NCI-H2029 (cell line): Measurements from ENCODE around the gene DOC2A.
A peak's percentile ranks its signal among the peaks of the same experiment; 100 is the strongest.
"Not testable (repeated sequence)": the region's sequence is repeated elsewhere in the genome, so short reads cannot be mapped to it uniquely, and the experiment has no call there.

Experiments
- DNase-seq: peaks from one replicate; lab custom pipeline; 2025; lab: John Stamatoyannopoulos, UW

DOC2A gene

GRCh38 chr16:29972992-29973383 is 37.8 kb downstream of the DOC2A start:
- no peak for DNase-seq

DNA sequence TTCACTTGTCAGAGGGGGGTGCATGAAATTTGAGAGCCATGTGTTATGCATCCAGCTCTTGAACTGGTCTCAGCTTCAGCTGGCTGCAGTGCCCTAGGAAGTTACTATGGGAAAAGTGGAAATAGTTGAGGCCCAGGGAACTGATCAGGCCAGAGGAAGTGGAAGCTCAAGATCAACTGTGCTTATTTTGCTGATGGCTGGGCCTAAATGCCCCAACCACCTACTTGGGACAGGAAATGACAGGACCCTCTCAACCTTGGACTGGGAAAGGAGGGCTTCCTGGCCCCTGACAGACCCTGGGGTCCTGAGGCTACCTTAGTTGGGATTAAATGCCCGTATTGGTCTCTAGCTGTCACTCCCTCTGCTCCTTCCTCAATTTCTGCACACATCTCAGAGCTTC is 38.3 kb downstream of the DOC2A start:
- no peak for DNase-seq

- DNase-seq: no peak
Observed at GRCh38 chr16:29971304-29971703, 39.5 kb downstream of the DOC2A start.

- no peak for DNase-seq
Observed at GRCh38 chr16:29968205-29968604, 42.6 kb downstream of the DOC2A start.

DNA sequence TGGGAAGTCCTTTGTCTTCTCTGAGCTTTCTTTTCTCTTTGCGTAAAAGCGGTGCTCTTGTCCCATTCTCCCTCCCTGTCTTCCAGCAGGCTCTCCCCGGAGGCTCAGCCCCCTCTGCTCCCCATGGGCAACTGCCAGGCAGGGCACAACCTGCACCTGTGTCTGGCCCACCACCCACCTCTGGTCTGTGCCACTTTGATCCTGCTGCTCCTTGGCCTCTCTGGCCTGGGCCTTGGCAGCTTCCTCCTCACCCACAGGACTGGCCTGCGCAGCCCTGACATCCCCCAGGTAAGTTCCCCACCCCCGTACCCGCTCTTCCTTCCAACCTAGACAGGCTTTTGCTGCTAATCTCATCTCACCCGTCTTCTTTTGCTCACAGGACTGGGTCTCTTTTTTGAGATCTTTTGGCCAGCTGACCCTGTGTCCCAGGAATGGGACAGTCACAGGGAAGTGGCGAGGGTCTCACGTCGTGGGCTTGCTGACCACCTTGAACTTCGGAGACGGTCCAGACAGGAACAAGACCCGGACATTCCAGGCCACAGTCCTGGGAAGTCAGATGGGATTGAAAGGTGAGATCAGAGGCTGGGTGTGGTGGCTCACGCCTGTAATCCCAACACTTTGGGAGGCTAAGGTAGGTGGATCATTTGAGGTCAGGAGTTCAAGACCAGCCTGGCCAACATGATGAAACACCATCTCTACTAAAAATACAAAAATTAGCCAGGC is 47.6 kb downstream of the DOC2A start:
- no peak for DNase-seq

- no peak for DNase-seq
Observed at GRCh38 chr16:29962344-29962994, 48.4 kb downstream of the DOC2A start.

GRCh38 chr16:29961479-29962343 is 49.1 kb downstream of the DOC2A start, which contains the start of gene TMEM219:
Gene TMEM219 (plus strand): TSS chr16:29962079. CDS start chr16:29963144, 1,065 bp downstream.
- DNase-seq: peak; percentile 77

GRCh38 chr16:29961127-29961478 is 49.7 kb downstream of the DOC2A start:
- DNase-seq: no peak

DNA sequence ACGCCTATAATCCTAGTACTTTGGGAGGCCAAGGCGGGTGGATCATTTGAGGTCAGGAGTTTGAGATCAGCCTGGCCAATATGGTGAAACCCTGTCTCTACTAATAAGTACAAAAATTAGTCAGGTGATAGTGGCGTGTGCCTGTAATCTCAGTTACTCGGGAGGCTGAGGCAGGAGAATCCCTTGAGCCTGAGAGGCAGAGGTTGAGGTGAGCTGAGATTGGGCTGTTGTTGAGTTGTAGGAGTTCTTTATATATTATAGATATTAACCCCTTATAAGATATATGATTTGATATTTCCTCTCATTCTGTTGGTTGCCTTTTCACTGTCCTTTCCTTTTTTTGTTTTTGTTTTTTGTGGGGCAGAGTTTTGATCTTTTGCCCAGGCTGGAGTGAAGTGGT is 51.0 kb downstream of the DOC2A start:
- not testable (repeated sequence) for DNase-seq

DNA sequence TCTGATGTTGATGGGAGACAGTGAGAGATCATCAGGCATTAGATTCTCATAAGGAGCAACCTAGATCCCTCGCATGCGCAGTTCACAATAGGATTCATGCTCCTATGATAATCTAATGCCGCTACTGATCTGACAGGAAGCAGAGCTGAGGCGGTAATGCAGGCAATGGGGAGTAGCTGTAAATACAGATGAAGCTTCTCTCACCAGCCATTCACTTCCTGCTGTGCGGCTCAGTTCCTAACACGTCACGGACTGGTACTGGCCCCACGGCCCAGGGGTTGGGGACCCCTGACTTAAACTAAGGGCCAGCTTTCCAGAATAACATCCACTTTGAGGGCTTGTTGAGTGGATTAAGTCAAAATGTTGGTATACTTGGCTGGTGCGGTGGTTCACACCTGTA is 51.5 kb downstream of the DOC2A start:
- no peak for DNase-seq

DNA sequence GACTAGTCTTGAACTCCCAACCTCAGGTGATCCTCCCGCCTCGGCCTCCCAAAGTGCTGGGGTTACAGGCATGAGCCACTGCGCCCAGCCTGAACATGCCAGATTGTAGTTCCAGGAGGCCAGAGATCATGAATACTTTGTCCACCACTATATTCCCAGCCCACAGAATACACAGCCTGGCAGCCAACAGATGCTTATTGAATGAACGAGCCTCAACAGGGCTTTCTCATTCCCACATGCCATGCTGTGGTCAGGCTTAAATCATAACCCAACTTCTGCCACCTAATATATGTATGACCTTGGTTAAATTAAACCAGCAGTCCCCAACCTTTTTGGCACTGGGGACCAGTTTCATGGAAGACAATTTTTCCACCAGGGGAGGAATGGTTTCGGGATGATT is 52.1 kb downstream of the DOC2A start:
- no peak for DNase-seq
